ENCODE results near the gene BEST4.

DNA sequence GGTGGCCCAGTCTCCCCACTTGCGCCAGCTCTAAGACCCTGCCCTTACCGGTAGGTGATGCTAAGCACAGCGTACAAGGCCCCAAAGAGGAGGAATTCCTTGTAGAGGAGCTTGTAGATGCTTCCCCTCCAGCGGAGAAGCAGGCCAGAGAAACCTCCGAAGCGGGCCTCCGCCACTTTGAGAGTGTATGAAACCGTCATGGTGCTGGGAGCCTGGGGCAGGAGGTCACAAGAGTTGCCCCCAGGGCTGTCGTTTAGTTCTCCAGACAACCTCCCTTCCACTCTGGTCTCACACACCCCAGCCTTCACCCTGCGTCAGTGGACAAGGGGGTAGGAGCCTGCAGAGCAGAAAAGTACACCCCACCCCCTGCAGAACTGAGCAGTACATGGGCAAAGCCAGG is 464 bp downstream of the BEST4 start:
- TF ChIP-seq EZH2 (IDR thresholded peaks at IDR 0.05; ENCODE audit: low read depth), result no peak
- TF ChIP-seq, protein P1, sequence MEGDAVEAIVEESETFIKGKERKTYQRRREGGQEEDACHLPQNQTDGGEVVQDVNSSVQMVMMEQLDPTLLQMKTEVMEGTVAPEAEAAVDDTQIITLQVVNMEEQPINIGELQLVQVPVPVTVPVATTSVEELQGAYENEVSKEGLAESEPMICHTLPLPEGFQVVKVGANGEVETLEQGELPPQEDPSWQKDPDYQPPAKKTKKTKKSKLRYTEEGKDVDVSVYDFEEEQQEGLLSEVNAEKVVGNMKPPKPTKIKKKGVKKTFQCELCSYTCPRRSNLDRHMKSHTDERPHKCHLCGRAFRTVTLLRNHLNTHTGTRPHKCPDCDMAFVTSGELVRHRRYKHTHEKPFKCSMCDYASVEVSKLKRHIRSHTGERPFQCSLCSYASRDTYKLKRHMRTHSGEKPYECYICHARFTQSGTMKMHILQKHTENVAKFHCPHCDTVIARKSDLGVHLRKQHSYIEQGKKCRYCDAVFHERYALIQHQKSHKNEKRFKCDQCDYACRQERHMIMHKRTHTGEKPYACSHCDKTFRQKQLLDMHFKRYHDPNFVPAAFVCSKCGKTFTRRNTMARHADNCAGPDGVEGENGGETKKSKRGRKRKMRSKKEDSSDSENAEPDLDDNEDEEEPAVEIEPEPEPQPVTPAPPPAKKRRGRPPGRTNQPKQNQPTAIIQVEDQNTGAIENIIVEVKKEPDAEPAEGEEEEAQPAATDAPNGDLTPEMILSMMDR (conservative IDR thresholded peaks at IDR 0.05), result no peak

Data from PC-9 (cell line).